Fibroblast of skin of back (primary cell): ENCODE data around the gene SLC20A1.
"Not testable (repeated sequence)": the region's sequence is repeated elsewhere in the genome, so short reads cannot be mapped to it uniquely, and the experiment has no call there.

Source experiments
- DNase-seq: peaks from one replicate; pipeline ENCODE4 v3.0.0-alpha.2; 2013

Gene SLC20A1

DNA sequence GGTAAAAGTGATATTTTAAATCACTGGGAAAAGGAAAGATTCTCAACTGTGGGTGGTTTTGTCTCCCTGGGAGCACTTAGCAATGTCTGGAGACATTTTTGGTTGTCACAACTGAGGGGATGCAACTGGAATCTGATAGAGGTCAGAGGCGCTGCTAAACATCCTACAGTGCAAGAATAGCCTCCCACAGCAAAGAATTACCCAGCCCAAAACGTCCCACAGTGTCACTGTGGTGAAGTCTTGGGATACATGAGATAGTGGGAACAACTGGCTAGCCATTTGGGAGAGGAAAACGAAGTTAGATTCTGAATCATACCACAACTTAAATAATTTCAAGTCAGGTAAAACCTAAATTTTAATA lies 38.7 kb downstream of the SLC20A1 start:
- no peak for DNase-seq

DNA sequence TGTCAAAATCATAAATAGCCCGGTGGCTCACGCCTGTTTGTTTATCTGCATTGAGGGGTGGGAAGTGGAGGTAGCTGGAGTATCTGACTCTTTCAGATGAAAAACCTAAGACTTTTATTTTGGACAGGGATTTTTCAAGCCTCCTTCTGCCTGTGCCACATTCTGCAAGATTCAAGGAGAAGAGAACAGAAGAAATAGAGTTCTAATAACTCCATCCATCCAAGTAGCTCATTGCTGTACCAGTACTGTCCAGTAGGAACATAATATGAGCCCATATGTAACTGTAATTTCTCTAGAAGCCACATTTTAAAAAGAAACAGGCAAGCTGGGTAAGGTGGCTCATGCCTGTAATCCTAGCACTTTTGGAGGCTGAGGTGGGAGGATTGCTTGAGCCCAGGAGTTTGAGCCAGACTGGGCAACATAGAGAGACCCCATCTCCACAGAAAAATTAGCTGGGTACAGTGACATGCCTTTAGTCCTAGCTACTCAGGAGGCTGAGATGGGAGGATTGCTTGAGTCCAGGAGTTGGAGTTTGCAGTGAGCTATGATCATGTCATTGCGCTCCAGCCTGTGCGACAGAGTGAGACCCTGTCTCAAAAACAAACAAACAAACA lies 39.6 kb downstream of the SLC20A1 start:
- no peak for DNase-seq

- DNase-seq, result no peak
Observed at GRCh38 chr2:112686348-112687217, 40.8 kb downstream of the SLC20A1 start.

GRCh38 chr2:112687522-112687921 lies 41.8 kb downstream of the SLC20A1 start:
- DNase-seq, result no peak

- no peak for DNase-seq
Observed at GRCh38 chr2:112688086-112688880, 42.5 kb downstream of the SLC20A1 start.

DNA sequence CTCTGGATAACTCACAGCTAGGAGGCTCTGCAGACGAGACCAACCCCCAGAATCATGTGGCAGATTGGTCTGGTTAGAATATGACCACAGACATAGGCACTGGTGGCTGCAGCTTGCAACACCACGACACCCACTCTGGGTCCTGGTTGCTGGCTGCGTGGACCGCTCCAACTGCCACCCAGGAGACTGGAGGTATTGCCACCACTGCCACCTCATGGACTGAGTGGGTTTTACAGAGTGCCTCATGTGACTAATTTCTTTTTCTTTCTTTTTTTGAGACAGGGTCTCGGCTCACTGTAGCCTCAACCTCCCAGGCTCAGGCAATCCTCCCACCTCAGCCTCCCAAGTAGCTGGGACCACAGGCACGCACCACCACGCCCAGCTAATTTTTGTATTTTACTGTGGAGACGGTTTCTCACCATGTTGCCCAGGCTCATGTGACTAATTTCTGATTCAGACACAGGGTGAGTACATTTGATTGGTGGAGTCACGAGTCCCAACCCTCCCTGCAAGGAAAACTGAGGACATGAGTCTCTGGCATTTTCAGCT lies 45.2 kb downstream of the SLC20A1 start:
- peak; percentile 38 for DNase-seq

DNA sequence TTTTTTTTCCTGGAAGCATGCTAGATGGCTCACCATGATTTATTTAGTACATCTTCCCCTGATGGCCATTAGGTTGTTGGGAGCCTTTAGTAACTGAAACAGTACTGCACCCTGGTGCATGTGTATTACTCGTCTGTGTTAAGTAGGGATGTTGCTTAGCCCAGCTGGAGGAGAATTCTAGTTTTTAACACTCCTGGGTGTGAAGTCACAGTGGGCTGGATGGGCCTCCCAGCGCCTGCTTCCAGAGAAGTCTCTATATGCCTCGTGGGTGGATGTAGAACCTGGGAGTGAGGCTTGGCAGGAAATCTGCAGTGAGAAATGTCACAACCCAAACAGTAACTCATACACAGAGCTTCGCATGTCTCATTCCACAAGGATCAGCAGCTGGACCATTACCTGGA lies 46.1 kb downstream of the SLC20A1 start:
- DNase-seq, result no peak

DNA sequence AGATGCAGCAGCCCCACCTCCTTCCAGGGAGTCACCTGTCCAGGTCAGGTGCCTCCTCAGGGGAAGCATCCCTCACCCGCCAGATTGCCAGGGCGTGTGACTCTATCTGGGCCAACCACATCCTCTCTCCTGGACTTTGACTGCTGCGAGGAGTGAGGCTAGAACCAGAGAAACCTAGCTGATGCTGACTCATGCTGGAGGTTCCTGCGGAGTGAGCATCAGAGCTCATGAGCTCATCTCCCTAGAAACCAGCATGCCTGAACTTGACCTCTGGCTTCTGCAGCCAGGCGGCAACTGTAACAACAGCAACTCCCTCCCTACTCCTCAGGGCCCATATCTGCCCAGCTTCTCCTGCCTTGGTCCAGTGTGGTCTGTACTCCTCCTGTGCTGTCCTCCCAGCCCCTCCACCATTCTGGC lies 46.8 kb downstream of the SLC20A1 start:
- peak; percentile 89 for DNase-seq

DNA sequence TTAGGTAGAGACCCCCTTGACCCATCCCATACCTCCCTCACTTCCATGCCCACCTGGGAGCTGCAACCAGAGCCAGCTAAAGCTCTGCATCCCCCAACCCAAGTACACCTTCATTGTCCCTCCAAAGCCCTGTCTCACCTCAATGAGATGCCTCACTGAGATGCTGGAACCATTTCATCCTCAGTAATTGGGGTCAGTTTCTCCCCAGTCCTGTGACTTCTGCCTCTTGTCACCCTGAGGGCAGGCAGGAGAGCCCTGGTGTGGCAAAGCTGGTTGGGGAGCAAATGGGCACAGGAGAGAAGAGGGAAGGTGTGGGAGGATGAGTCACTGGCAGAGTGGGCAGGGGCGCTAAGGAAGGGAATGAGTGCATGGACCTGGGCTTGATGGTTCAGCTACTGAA lies 47.2 kb downstream of the SLC20A1 start:
- no peak for DNase-seq

GRCh38 chr2:112693596-112693995 lies 47.9 kb downstream of the SLC20A1 start:
- DNase-seq, result no peak

DNA sequence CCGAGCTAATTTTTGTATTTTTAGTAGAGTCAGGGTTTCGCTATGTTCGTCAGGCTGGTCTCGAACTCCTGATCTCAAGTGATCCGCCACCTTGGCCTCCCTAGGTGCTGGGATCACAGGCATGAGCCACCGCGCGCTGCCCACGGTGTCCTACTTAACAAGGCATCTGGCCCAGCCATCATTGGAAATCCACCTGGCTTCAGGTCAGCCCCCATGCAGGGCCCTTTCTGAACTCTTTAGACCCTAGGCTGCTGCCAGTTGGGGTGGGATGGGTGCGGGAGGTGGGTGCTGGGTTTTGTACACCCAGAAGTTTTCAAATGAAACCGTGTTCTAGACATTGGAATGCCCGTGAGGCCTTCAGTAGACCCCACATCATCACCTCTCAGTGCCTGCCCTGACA lies 48.4 kb downstream of the SLC20A1 start:
- DNase-seq, result no peak

DNA sequence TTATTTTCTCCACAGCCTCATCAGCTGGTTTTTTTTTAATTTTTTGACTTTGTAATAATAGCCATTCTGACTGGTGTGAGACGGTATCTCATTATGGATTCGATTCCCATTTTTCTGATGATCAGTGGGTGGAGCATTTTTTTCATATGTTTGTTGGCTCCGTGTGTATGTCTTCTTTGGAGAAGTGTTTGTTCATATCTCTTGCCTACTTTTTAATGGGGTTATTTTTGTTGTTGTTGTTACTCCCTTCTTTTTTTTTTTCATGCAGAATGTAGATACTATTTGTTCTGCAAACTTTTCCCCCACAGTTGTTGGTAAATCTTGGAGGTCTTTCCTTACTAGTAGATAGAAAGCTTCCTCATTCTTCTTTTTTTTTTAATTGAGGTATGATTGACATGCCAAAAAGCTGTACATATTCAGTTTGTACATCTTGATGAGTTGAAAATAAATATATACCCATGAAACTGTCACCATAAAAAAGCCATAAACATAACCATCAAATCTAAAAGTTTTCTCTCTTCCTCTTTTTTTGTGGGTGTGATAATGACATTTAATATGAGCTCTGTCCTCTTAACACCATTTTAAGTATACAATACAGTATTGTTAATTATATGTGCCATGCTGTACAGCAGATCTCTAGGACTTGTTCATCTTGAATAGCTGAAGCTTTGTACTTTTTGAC lies 53.2 kb downstream of the SLC20A1 start:
- no peak for DNase-seq

GRCh38 chr2:112699984-112700667 lies 54.4 kb downstream of the SLC20A1 start:
- no peak for DNase-seq

DNA sequence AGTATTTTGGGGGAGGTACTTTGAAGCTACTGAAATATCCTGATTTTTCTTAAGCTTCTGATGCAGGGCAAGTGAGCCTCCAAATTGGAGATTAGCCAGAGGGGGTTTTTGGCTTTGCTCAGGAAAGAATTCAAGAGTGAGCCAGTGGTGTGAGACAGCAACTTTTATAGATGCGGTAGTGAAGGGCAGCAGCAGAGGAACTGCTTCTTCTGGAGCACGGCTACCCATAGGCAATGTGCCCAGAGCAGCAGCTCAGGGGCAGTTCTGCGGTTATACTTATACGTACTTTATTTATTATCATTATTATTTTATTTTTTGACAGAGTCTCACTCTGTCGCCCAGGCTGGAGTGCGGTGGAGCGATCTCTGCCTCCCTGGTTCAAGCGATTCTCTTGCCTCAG lies 55.3 kb downstream of the SLC20A1 start:
- no peak for DNase-seq

GRCh38 chr2:112703684-112704083 lies 57.9 kb downstream of the SLC20A1 start:
- no peak for DNase-seq

DNA sequence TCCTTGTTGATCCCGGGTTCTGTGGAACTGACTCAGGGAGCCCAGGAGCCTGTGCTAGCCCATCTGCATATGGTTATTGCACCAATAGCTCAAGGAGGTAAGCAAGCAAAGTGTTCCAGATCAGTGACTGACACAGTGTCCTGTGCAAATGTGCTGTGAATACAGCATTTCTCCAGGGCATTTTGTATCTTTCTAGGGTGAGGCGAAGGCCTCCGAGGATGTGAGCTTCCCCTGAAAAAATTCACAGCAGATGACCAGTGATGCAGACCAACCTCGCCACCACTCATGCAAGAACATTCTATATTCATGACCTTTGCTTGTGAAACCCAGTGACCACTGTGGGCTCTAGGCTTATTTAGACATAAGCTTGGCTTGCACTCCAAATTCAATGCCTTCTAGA lies 59.8 kb downstream of the SLC20A1 start:
- no peak for DNase-seq

- peak; percentile 8 for DNase-seq
Observed at GRCh38 chr2:112706170-112706664, 60.5 kb downstream of the SLC20A1 start.

DNA sequence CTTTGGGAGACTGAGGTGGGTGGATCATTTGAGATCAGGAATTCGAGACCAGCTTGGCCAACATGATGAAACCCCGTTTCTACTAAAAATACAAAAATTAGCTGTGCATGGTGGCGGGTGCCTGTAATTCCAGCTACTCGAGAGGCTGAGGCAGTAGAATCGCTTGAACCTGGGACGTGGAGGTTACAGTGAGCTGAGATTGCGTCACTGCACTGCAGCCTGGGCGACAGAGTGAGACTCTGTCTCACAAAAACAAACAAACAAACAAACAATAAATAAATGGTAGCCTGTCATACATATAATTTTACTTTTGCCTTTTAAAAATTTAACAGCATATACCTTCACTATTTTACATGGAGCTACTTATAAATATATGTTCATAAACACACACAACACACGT lies 61.2 kb downstream of the SLC20A1 start:
- not testable (repeated sequence) for DNase-seq

DNA sequence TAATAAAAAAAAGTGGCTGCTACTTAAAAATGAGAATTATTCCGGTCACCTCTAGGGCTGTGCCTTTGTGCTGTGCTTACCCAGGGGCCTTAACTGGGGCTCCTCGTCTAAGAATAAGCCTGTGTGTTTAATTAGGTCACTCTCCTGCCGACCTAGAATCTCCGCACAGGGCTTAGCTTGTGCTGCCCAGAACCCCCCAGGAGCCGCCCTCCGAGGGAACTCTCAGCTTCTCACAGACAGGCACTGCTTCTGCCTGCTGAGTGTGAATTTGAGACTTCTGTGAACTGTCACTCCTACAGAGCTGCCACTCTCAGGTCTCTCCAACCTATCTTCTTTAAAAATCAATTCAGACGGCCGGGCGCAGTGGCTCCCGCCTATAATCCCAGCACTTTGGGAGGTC lies 63.2 kb downstream of the SLC20A1 start:
- no peak for DNase-seq

- DNase-seq, result no peak
Observed at GRCh38 chr2:112709703-112710102, 64.0 kb downstream of the SLC20A1 start.

DNA sequence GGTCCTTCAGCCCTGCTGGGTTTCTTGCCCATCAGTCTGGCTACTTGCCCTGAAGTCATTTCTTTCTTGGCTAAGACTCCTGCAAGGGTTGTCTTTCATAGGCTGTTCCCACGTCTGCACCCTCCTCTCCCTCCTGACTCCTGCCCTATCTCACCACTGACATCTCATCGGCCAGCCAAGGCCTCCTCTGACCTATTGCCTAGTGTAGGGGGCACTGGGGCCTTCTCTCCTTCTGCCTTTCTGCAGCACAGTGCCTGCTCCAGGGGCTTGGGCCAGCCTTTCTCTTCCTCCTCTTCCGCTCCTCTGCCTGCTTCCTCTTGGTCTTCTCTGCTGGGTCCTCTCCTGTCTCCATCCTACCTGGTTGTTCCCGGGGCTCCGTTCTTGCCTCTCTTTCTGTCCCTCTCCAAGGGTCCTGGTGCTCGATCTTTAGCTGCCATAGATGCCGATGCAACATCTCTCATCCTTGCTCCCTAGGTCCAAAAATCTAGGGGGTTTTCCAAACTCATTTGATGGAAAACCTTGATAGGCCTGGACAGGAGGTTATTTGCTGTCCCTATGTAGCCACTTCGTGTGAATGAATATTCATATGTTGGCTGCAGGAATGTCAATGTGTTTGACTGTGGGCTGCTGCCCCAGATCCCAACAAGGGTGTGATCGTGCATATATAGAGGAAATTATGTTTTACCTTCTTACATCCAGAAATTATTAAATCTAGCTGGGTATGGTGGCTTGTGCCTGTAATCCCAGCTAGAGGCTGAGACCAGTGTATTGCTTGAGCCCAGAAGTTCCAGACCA lies 65.4 kb downstream of the SLC20A1 start:
- no peak for DNase-seq
